Skeletal muscle tissue (tissue), 4 donors: ENCODE measurements around the gene DDX43. TPM values are rescaled to one million over a fixed set of nuclear protein-coding genes. Genes with fewer than 3 reads are reported as not detected.
"Not testable (repeated sequence)": the region's sequence is repeated elsewhere in the genome, so short reads cannot be mapped to it uniquely, and the experiment has no call there.

Experiments
- H3K27ac ChIP-seq: one replicate; pipeline ENCODE4 v1.7.0; 2013; ENCODE audit warnings: mild to moderate bottlenecking, low read depth, low read length, inconsistent platforms
- H3K27me3 ChIP-seq, 3 donors: one replicate each; pipeline ENCODE4 v1.7.0; 2013; ENCODE audit warnings: low read length in 3 of 3; ENCODE audit not compliant: control insufficient read depth in 3 of 3, insufficient read depth in 3 of 3
- H3K36me3 ChIP-seq, 3 donors: one replicate each; pipeline ENCODE4 v1.7.0; 2013; ENCODE audit warnings: low read length in 3 of 3; ENCODE audit not compliant: control insufficient read depth in 3 of 3, insufficient read depth in 3 of 3
- H3K4me1 ChIP-seq, 3 donors: one replicate each; pipeline ENCODE4 v1.7.0; 2013; ENCODE audit warnings: low read length in 3 of 3, mild to moderate bottlenecking in 3 of 3; ENCODE audit not compliant: control insufficient read depth in 3 of 3, insufficient read depth in 3 of 3
- H3K4me3 ChIP-seq, 3 donors: one replicate each; pipeline ENCODE4 v1.7.0; 2013; ENCODE audit warnings: low read length in 3 of 3
- H3K9ac ChIP-seq, 3 donors: one replicate each; pipeline ENCODE4 v1.7.0; 2013; ENCODE audit warnings: low read length in 3 of 3, mild to moderate bottlenecking in 3 of 3, moderate library complexity in 2 of 3, low read depth in 1 of 3
- H3K9me3 ChIP-seq, 3 donors: one replicate each; pipeline ENCODE4 v1.7.0; 2013; ENCODE audit warnings: low read length in 3 of 3; ENCODE audit not compliant: control insufficient read depth in 3 of 3
- total RNA-seq: library from RNA; depleted of rRNA; stranded (reverse); fragments of >200 nt; gene quantifications from one replicate; pipeline ENCODE4 v1.2.3, GENCODE V29; 2014
- donor health status: Osteomylitis.

Gene DDX43
- total RNA-seq, 1 donor from 2014 or later: not detected

GRCh38 chr6:73388433-73388799 lies 6.2 kb upstream of the DDX43 start:
- Histone ChIP-seq H3K4me1 (peaks cover 2 to 8% (median 5%) of the 10 kb centered on the region in 3 donors), H3K36me3 (no peaks in the 10 kb centered on the region), H3K27me3 (peaks cover 0 to 6% (median 0%) of the 10 kb centered on the region in 3 donors), H3K9ac (peak overlapping the region in 2 of 3 donors; percentile 68 to 74), H3K9me3 (no peaks in the 10 kb centered on the region), H3K27ac (no peak overlapping the region), H3K4me3 (peak overlapping the region; percentile 69 to 74 (median 73))

- H3K27me3 ChIP-seq: peaks cover 0 to 6% (median 0%) of the 10 kb centered on the region in 3 donors
- peak overlapping the region; percentile 69 to 74 (median 73) for H3K4me3 ChIP-seq
- no peaks in the 10 kb centered on the region for H3K9me3 ChIP-seq
- H3K9ac ChIP-seq: peak overlapping the region; percentile 59 to 74 (median 68)
- H3K4me1 ChIP-seq: peaks cover 2 to 8% (median 5%) of the 10 kb centered on the region in 3 donors
- H3K36me3 ChIP-seq: no peaks in the 10 kb centered on the region
- no peak overlapping the region for H3K27ac ChIP-seq
These were observed 5.7 kb upstream of the DDX43 start for GRCh38 chr6:73388800-73389512.

- Histone ChIP-seq H3K27ac (no peak overlapping the region), H3K27me3 (peaks cover 0 to 6% (median 0%) of the 10 kb centered on the region in 3 donors), H3K4me3 (no peak overlapping the region), H3K4me1 (peaks cover 2 to 8% (median 5%) of the 10 kb centered on the region in 3 donors), H3K36me3 (no peaks in the 10 kb centered on the region), H3K9ac (no peak overlapping the region), H3K9me3 (no peaks in the 10 kb centered on the region)
These were observed 4.8 kb upstream of the DDX43 start for GRCh38 chr6:73389854-73390253.

- no peak overlapping the region for H3K4me3 ChIP-seq
- H3K9ac ChIP-seq: no peak overlapping the region
- H3K27me3 ChIP-seq: peaks cover 0 to 6% (median 0%) of the 10 kb centered on the region in 3 donors
- H3K9me3 ChIP-seq: no peaks in the 10 kb centered on the region
- no peaks in the 10 kb centered on the region for H3K36me3 ChIP-seq
- H3K27ac ChIP-seq: no peak overlapping the region
- H3K4me1 ChIP-seq: peaks cover 2 to 8% (median 5%) of the 10 kb centered on the region in 3 donors
These were observed 3.0 kb upstream of the DDX43 start for GRCh38 chr6:73391675-73392074.

GRCh38 chr6:73392188-73392587 lies 2.4 kb upstream of the DDX43 start:
- H3K27me3 ChIP-seq, H3K4me1 ChIP-seq: not testable (repeated sequence)

GRCh38 chr6:73393278-73393677 lies 1.4 kb upstream of the DDX43 start:
- no peak overlapping the region for H3K9ac ChIP-seq
- H3K4me1 ChIP-seq: peaks cover 2 to 8% (median 5%) of the 10 kb centered on the region in 3 donors
- H3K27ac ChIP-seq: no peak overlapping the region
- no peaks in the 10 kb centered on the region for H3K36me3 ChIP-seq
- H3K4me3 ChIP-seq: no peak overlapping the region
- peaks cover 0 to 3% (median 0%) of the 10 kb centered on the region in 3 donors for H3K27me3 ChIP-seq
- no peaks in the 10 kb centered on the region for H3K9me3 ChIP-seq

More at GRCh38 chr6:73392188-73392587, 2.4 kb upstream of the DDX43 start:
- H3K36me3 ChIP-seq, H3K9ac ChIP-seq, H3K27ac ChIP-seq, H3K9me3 ChIP-seq, H3K4me3 ChIP-seq: not testable (repeated sequence)

GRCh38 chr6:73395875-73396274 lies 1.2 kb downstream of the DDX43 start:
- Histone ChIP-seq H3K27me3 (no peaks in the 10 kb centered on the region), H3K9me3 (no peaks in the 10 kb centered on the region), H3K4me1 (no peaks in the 10 kb centered on the region), H3K27ac (no peak overlapping the region), H3K36me3 (no peaks in the 10 kb centered on the region), H3K4me3 (no peak overlapping the region), H3K9ac (no peak overlapping the region)

- no peak overlapping the region for H3K4me3 ChIP-seq
- H3K9ac ChIP-seq: no peak overlapping the region
- no peaks in the 10 kb centered on the region for H3K4me1 ChIP-seq
- H3K27ac ChIP-seq: no peak overlapping the region
- no peaks in the 10 kb centered on the region for H3K9me3 ChIP-seq
- H3K27me3 ChIP-seq: no peaks in the 10 kb centered on the region
- H3K36me3 ChIP-seq: no peaks in the 10 kb centered on the region
These were observed 6.0 kb downstream of the DDX43 start for GRCh38 chr6:73400656-73401055.

GRCh38 chr6:73409395-73409794 lies 14.8 kb downstream of the DDX43 start:
- Histone ChIP-seq H3K9ac (no peak overlapping the region), H3K4me3 (no peak overlapping the region), H3K9me3 (no peaks in the 10 kb centered on the region), H3K27me3 (no peaks in the 10 kb centered on the region), H3K36me3 (no peaks in the 10 kb centered on the region), H3K4me1 (no peaks in the 10 kb centered on the region), H3K27ac (no peak overlapping the region)

GRCh38 chr6:73413102-73413501 lies 18.5 kb downstream of the DDX43 start:
- Histone ChIP-seq H3K27me3 (no peaks in the 10 kb centered on the region), H3K9me3 (no peaks in the 10 kb centered on the region), H3K9ac (no peak overlapping the region), H3K36me3 (no peaks in the 10 kb centered on the region), H3K4me3 (no peak overlapping the region), H3K27ac (no peak overlapping the region), H3K4me1 (no peaks in the 10 kb centered on the region)
